H9 (cell line): ENCODE data around the gene MAN1A1. TPM values are rescaled to one million over a fixed set of nuclear protein-coding genes. Genes with fewer than 3 reads are reported as not detected.

Source experiments
- DNase-seq: peaks from one replicate; pipeline ENCODE4 v3.0.0-alpha.2; 2017
- H2AFZ ChIP-seq: one replicate; pipeline ENCODE4 v1.6.1; 2013; ENCODE audit warnings: mild to moderate bottlenecking, low read length, control low read depth, moderate library complexity
- H2AK5ac ChIP-seq: 2 replicates; pipeline ENCODE4 v1.6.1; 2013; ENCODE audit warnings: low read length, control low read depth, mixed read lengths; ENCODE audit not compliant: insufficient read length
- H2BK120ac ChIP-seq: one replicate; pipeline ENCODE4 v1.6.1; 2013; ENCODE audit warnings: low read depth, mild to moderate bottlenecking, low read length, control low read depth, inconsistent platforms; ENCODE audit not compliant: poor library complexity, severe bottlenecking
- H2BK12ac ChIP-seq: 2 replicates; pipeline ENCODE4 v1.6.1; 2013; ENCODE audit warnings: low read length, control low read depth, mixed read lengths, low read depth; ENCODE audit not compliant: insufficient read length
- H2BK15ac ChIP-seq: 2 replicates; pipeline ENCODE4 v1.6.1; 2013; ENCODE audit warnings: low read depth, low read length, control low read depth
- H2BK20ac ChIP-seq: one replicate; pipeline ENCODE4 v1.6.1; 2013; ENCODE audit warnings: low read depth, mild to moderate bottlenecking, low read length, control low read depth, inconsistent platforms; ENCODE audit not compliant: poor library complexity, severe bottlenecking
- H2BK5ac ChIP-seq: 2 replicates; pipeline ENCODE4 v1.6.1; 2013; ENCODE audit warnings: low read length, control low read depth, mixed read lengths; ENCODE audit not compliant: insufficient read length
- H3K14ac ChIP-seq: 2 replicates; pipeline ENCODE4 v1.6.1; 2013; ENCODE audit warnings: low read length, control low read depth; ENCODE audit not compliant: insufficient read depth
- H3K18ac ChIP-seq: 2 replicates; pipeline ENCODE4 v1.6.1; 2013; ENCODE audit warnings: low read depth, mild to moderate bottlenecking, mixed read lengths, low read length, control low read depth; ENCODE audit not compliant: insufficient read length
- H3K23ac ChIP-seq: 2 replicates; pipeline ENCODE4 v1.6.1; 2013; ENCODE audit warnings: low read length, control low read depth, mixed read lengths, low read depth; ENCODE audit not compliant: insufficient read length
- H3K23me2 ChIP-seq: 2 replicates; pipeline ENCODE4 v1.6.1; 2013; ENCODE audit warnings: low read depth, mild to moderate bottlenecking, mixed read lengths, low read length, control low read depth; ENCODE audit not compliant: insufficient read length, poor library complexity, severe bottlenecking
- H3K27ac ChIP-seq: 2 replicates; pipeline ENCODE4 v1.5.1; 2013; ENCODE audit warnings: low read length, control low read depth, mixed read lengths, low read depth; ENCODE audit not compliant: insufficient read length
- H3K27me3 ChIP-seq: 2 replicates; pipeline ENCODE4 v1.6.1; 2013; ENCODE audit warnings: low read length, control low read depth, inconsistent platforms; ENCODE audit not compliant: insufficient read depth
- H3K4ac ChIP-seq: 2 replicates; pipeline ENCODE4 v1.6.1; 2013; ENCODE audit warnings: low read depth, mild to moderate bottlenecking, control low read depth, inconsistent platforms, low read length, moderate library complexity
- H3K4me1 ChIP-seq: 2 replicates; pipeline ENCODE4 v1.6.1; 2013; ENCODE audit warnings: low read length, control low read depth, inconsistent platforms; ENCODE audit not compliant: insufficient read depth
- H3K4me2 ChIP-seq: 2 replicates; pipeline ENCODE4 v1.6.1; 2013; ENCODE audit warnings: low read length, control low read depth, mixed read lengths; ENCODE audit not compliant: insufficient read length, insufficient read depth
- H3K56ac ChIP-seq: 2 replicates; pipeline ENCODE4 v1.6.1; 2013; ENCODE audit warnings: low read depth, mild to moderate bottlenecking, mixed read lengths, low read length, control low read depth; ENCODE audit not compliant: insufficient read length
- H3K79me1 ChIP-seq: 2 replicates; pipeline ENCODE4 v1.6.1; 2013; ENCODE audit warnings: low read depth, mild to moderate bottlenecking, moderate library complexity, low read length, control low read depth, inconsistent platforms; ENCODE audit not compliant: insufficient read depth, poor library complexity, severe bottlenecking
- H3K79me2 ChIP-seq: 2 replicates; pipeline ENCODE4 v1.6.1; 2013; ENCODE audit warnings: low read length, control low read depth, inconsistent platforms; ENCODE audit not compliant: insufficient read depth
- H3K9ac ChIP-seq: 2 replicates; pipeline ENCODE4 v1.6.1; 2013; ENCODE audit warnings: low read length, control low read depth, mixed read lengths; ENCODE audit not compliant: insufficient read length; ENCODE audit errors: extremely low read depth
- H3K9me3 ChIP-seq: one replicate; pipeline ENCODE4 v1.6.1; 2013; ENCODE audit warnings: low read depth, low read length, inconsistent platforms; ENCODE audit not compliant: control insufficient read depth
- H3T11ph ChIP-seq: one replicate; pipeline ENCODE4 v1.6.1; 2013; ENCODE audit warnings: mild to moderate bottlenecking, low read length, control low read depth, inconsistent platforms
- H4K20me1 ChIP-seq: one replicate; pipeline ENCODE4 v1.6.1; 2013; ENCODE audit not compliant: control insufficient read depth, insufficient read length, insufficient read depth
- H4K5ac ChIP-seq: 2 replicates; pipeline ENCODE4 v1.6.1; 2013; ENCODE audit warnings: low read depth, mild to moderate bottlenecking, mixed read lengths, low read length, control low read depth; ENCODE audit not compliant: insufficient read length
- H4K8ac ChIP-seq: replicated peaks from 2 replicates; pipeline ENCODE4 v1.6.1; 2013; ENCODE audit warnings: low read length, control low read depth, mixed read lengths, low read depth; ENCODE audit not compliant: insufficient read length
- H4K91ac ChIP-seq: 2 replicates; pipeline ENCODE4 v1.6.1; 2013; ENCODE audit warnings: low read depth, mild to moderate bottlenecking, moderate library complexity, mixed read lengths, low read length, control low read depth; ENCODE audit not compliant: insufficient read length
- H3K27ac Mint-ChIP-seq, 3 experiments: 2 replicates in 2 of 3; 3 replicates in 1 of 3; pipeline ENCODE4 v1.8.0; 2020 to 2021; ENCODE audit warnings: mixed read lengths in 3 of 3, mild to moderate bottlenecking in 1 of 3, moderate library complexity in 1 of 3
- H3K27me3 Mint-ChIP-seq: 2 replicates; pipeline ENCODE4 v1.8.0; 2021; ENCODE audit warnings: low read depth, mild to moderate bottlenecking, moderate library complexity, mixed read lengths
- H3K36me3 Mint-ChIP-seq, 3 experiments: 2 replicates in 2 of 3; 3 replicates in 1 of 3; pipeline ENCODE4 v1.8.0; 2020 to 2021; ENCODE audit warnings: low read depth in 3 of 3, mixed read lengths in 3 of 3; ENCODE audit not compliant: insufficient read depth in 1 of 3
- H3K4me1 Mint-ChIP-seq, 2 experiments: 2 replicates each; pipeline ENCODE4 v1.8.0; 2020; ENCODE audit warnings: mixed read lengths in 2 of 2
- H3K4me3 Mint-ChIP-seq, 2 experiments: 2 replicates in 1 of 2; 3 replicates in 1 of 2; pipeline ENCODE4 v1.8.0; 2020 to 2021; ENCODE audit warnings: mild to moderate bottlenecking in 2 of 2, mixed read lengths in 2 of 2, moderate library complexity in 1 of 2
- H3K9me3 Mint-ChIP-seq, 2 experiments: 2 replicates in 1 of 2; 3 replicates in 1 of 2; pipeline ENCODE4 v1.8.0; 2020; ENCODE audit warnings: mild to moderate bottlenecking in 2 of 2, mixed read lengths in 2 of 2, moderate library complexity in 1 of 2
- WGBS: extraction: QIAGEN DNeasy Blood & Tissue Kit; methylation state at CpG from one replicate; pipeline ENCODE4 v1.1.7; 2013; ENCODE audit warnings: missing lambda C conversion rate, low lambda C conversion rate, mixed read lengths; ENCODE audit not compliant: insufficient read length; ENCODE audit errors: extremely low coverage; 5-methylcytosine and 5-hydroxymethylcytosine counted together
- total RNA-seq: library from RNA; stranded (reverse); gene quantifications from 2 replicates; pipeline ENCODE4 v1.2.1, GENCODE V29; 2021
- TF ChIP-seq, protein P1 (sequence below): fragments of 200-600 bp; sonication (generic); conservative IDR thresholded peaks from 3 replicates; pipeline ENCODE4 v1.8.0; 2021; ENCODE audit warnings: antibody characterized with exemption, mild to moderate bottlenecking

The MAN1A1 gene
- total RNA-seq, 1 experiment from 2014 or later: 1.6 TPM

DNA sequence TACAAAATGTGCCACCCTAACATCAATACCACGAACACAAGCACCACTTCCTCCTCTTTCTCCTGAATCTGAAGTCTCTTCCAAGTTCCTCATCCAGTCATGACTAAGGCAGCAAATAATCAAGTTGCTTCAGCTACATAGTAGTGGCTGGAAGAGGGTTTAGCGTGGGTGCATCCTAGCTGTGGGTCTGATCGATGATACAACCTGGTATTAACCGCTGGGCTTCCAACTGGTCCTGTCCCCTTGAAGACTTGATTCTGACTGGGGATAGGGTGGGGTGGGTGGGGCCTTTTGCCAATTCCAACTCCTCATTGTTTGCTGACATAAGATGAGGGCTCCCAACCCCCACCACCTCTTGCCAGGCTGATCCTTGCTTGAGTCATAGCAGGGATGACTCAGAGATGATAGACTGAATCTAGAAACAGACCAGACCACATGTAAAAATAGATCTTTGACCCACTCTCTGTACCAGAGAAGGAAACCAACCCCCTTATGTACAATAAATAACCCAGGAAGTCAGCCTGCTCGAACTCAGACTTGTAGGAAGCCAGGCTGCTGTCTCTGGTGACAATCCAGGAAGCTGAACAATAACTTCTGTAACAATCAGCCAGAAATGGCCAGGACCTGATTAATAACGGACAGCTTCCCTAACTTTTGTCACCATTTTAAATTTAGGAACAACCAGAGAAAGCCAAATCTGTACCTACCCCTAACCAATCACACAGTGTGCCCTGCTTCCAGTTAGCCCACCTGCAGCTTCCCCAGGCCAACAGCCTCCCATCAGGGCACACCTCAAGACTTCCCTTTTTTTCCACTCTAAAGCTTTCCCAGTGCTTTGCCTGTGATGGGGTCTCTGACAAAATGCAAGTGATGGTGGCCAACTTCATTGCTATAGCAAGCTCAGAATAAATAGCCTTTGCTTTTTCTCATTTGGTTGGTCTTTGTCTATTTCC is 202.2 kb downstream of the MAN1A1 start:
- Histone ChIP-seq H2BK5ac (no peak overlapping the region), H4K20me1 (no peaks in the 10 kb centered on the region), H3K56ac (no peak overlapping the region), H3K23ac (no peak overlapping the region), H3K27me3 (no peaks in the 10 kb centered on the region), H3K9ac (no peak overlapping the region), H2AK5ac (no peak overlapping the region), H4K91ac (no peak overlapping the region), H3K14ac (no peak overlapping the region), H3K9me3 (no peaks in the 10 kb centered on the region), H3K4ac (no peak overlapping the region), H2BK120ac (no peak overlapping the region), H3K79me1 (no peaks in the 10 kb centered on the region), H4K5ac (no peak overlapping the region), H2BK15ac (no peak overlapping the region), H3T11ph (no peak overlapping the region), H3K23me2 (no peaks in the 10 kb centered on the region), H2BK20ac (no peak overlapping the region), H3K4me2 (no peak overlapping the region), H4K8ac (no peak overlapping the region), H3K4me1 (no peaks in the 10 kb centered on the region), H2AFZ (no peak overlapping the region), H2BK12ac (no peak overlapping the region), H3K18ac (no peak overlapping the region), H3K27ac (no peak overlapping the region), H3K79me2 (no peaks in the 10 kb centered on the region)
- H3K27me3 Mint-ChIP-seq: no peaks in the 10 kb centered on the region
- TF ChIP-seq, protein P1, sequence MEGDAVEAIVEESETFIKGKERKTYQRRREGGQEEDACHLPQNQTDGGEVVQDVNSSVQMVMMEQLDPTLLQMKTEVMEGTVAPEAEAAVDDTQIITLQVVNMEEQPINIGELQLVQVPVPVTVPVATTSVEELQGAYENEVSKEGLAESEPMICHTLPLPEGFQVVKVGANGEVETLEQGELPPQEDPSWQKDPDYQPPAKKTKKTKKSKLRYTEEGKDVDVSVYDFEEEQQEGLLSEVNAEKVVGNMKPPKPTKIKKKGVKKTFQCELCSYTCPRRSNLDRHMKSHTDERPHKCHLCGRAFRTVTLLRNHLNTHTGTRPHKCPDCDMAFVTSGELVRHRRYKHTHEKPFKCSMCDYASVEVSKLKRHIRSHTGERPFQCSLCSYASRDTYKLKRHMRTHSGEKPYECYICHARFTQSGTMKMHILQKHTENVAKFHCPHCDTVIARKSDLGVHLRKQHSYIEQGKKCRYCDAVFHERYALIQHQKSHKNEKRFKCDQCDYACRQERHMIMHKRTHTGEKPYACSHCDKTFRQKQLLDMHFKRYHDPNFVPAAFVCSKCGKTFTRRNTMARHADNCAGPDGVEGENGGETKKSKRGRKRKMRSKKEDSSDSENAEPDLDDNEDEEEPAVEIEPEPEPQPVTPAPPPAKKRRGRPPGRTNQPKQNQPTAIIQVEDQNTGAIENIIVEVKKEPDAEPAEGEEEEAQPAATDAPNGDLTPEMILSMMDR: no peak
- WGBS: no CpG with 5 or more reads among the region's 6 CpGs
- H3K4me3 Mint-ChIP-seq: no peak overlapping the region
- peaks cover 7 to 8% of the 10 kb centered on the region in 2 experiments for H3K4me1 Mint-ChIP-seq
- H3K27ac Mint-ChIP-seq: no peak overlapping the region; a peak in 1 of 7 replicates
- H3K9me3 Mint-ChIP-seq: no peaks in the 10 kb centered on the region
- no peak for DNase-seq
- H3K36me3 Mint-ChIP-seq: no peaks in the 10 kb centered on the region; a peak in 1 of 7 replicates
